Mucosa of gallbladder (tissue), 1 donor: ENCODE measurements around the gene B4GALT1. TPM values are rescaled to one million over a fixed set of nuclear protein-coding genes. Genes with fewer than 3 reads are reported as not detected.

ENCODE experiments used
- total RNA-seq: library from RNA; stranded (reverse); gene quantifications from one replicate; pipeline ENCODE4 v1.2.1, GENCODE V29; 2021
- donor health status: DM: no; HTN: no; CAD: no.

The B4GALT1 gene
- total RNA-seq, 1 donor from 2014 or later = 66.8 TPM

Other genes with a start within 250 kb of the B4GALT1 start
- gene APTX, start 165.7 kb downstream of the B4GALT1 start, total RNA-seq = 23.2 TPM
- 96.7 TPM for gene DNAJA1, start 142.1 kb downstream of the B4GALT1 start, total RNA-seq
- gene SMU1, start 90.7 kb downstream of the B4GALT1 start, total RNA-seq = 20.6 TPM
- 2.5 TPM for gene SPINK4, start 72.8 kb upstream of the B4GALT1 start, total RNA-seq
- gene BAG1, start 97.4 kb upstream of the B4GALT1 start, total RNA-seq = 92.5 TPM
- gene CHMP5, start 97.7 kb upstream of the B4GALT1 start, total RNA-seq = 73.0 TPM
- 30.1 TPM for gene NFX1, start 123.2 kb upstream of the B4GALT1 start, total RNA-seq
- gene AQP7, start 235.2 kb upstream of the B4GALT1 start, total RNA-seq = 15.0 TPM